ENCODE results near the gene TBCCD1. TPM values are rescaled to one million over a fixed set of nuclear protein-coding genes. Genes with fewer than 3 reads are reported as not detected.

The TBCCD1 gene
- total RNA-seq, 1 donor from 2014 or later = 8.7 TPM

DNA sequence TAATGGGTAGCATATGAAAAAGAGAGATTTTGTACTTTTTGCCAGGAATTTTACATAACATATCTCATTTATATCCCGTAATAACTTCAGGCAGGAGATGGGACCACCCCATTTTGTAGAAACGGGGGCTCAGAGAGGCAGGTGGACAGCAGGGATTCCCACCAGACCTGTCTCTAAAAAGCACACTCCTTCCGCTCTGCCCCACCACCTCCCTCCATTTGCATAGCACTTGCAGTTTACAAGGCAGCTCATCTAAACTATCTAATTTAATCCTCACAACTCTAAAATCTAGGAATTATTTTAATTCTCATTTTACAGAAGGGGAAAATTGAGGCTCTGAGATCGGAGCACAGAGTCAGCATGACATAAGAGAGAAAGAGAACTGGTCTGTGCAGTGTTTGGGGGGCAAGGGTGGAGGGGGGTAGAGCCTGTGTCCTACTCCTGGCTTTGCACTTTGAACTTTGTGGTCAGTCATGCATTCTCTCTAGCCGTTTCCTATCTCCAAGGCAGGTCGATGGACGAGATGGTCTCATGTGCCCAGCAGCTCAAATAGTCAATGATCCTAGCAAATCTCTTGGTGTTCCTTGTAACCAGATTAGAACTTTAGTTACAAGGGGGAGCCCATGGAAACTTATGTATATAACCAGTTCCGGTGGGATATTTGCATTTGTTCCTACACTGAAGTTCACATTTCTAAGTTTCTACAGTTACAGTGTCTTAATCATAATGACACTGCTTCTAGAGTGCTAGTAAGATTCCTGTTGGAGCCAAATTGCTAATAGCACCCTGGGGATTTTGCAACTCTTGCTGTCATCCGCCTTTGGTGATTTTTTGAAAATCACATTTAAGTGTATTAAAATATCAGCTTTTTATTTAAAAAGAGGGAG, 41.5 kb downstream of the TBCCD1 start:
- H3K27me3 Mint-ChIP-seq (ENCODE audit: low read depth, unreplicated experiment) = peaks cover 59% of the 10 kb centered on the region
- H3K9ac ChIP-seq (ENCODE audit: low read length) = no peak overlapping the region
- H2AFZ ChIP-seq (ENCODE audit: low read depth, low read length) = no peak overlapping the region
- no peaks in the 10 kb centered on the region for H3K27me3 ChIP-seq (ENCODE audit: insufficient read depth, low read length)
- FAIRE-seq = no peak
- H3K4me1 ChIP-seq (ENCODE audit: insufficient read depth, low read length) = no peaks in the 10 kb centered on the region
- H3K9me3 Mint-ChIP-seq (ENCODE audit: unreplicated experiment) = peaks cover 5% of the 10 kb centered on the region
- H3K4me2 ChIP-seq (ENCODE audit: low read length) = no peak overlapping the region
- H3K4me3 Mint-ChIP-seq (ENCODE audit: unreplicated experiment) = no peak overlapping the region
- H3K79me2 ChIP-seq (ENCODE audit: insufficient read depth, low read length) = no peaks in the 10 kb centered on the region
- H4K20me1 ChIP-seq (ENCODE audit: insufficient read depth, low read length) = no peaks in the 10 kb centered on the region
- DNase-seq (ENCODE audit: low read depth) = no peak
- no peaks in the 10 kb centered on the region for H3K36me3 ChIP-seq (ENCODE audit: insufficient read depth, low read length)
- H3K4me1 Mint-ChIP-seq (ENCODE audit: low read depth, unreplicated experiment) = peaks cover 3% of the 10 kb centered on the region
- H3K9me3 ChIP-seq (ENCODE audit: insufficient read depth, low read depth, low read length) = no peaks in the 10 kb centered on the region
- no peak overlapping the region for H3K27ac Mint-ChIP-seq (ENCODE audit: unreplicated experiment)
- TF ChIP-seq EZH2 (IDR thresholded peaks at IDR 0.05; ENCODE audit: insufficient read depth, low read length) (no peak), CTCF (IDR thresholded peaks at IDR 0.05; ENCODE audit: insufficient read depth, low read depth, low read length) (no peak)
- peaks cover 2% of the 10 kb centered on the region for H3K36me3 Mint-ChIP-seq (ENCODE audit: low read depth, unreplicated experiment)
- H3K4me3 ChIP-seq (ENCODE audit: insufficient read depth, low read depth, low read length) = no peak overlapping the region
- H3K27ac ChIP-seq (ENCODE audit: low read depth, low read length) = no peak overlapping the region

DNA sequence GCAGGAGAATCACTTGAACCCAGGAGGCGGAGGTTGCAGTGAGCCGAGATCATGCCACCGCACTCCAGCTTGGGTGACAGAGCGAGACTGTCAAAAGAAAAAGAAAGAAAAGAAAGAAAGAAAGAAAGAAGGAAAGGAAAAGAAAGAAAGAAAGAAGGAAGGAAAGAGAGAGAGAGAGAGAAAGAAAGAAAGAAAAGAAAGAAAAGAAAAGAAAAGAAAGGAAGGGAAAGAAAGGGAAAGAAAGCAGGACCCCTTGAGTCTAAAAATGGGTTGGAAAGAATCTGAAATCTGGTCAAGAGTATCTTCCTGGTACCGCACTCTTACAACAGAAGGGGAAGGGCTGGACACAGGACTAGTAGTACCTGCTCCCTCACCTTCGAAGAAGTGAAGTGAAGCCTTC, 42.5 kb downstream of the TBCCD1 start:
- Mint-ChIP-seq H3K27me3 (ENCODE audit: low read depth, unreplicated experiment) (peaks cover 62% of the 10 kb centered on the region), H3K36me3 (ENCODE audit: low read depth, unreplicated experiment) (peaks cover 2% of the 10 kb centered on the region), H3K4me1 (ENCODE audit: low read depth, unreplicated experiment) (no peaks in the 10 kb centered on the region), H3K27ac (ENCODE audit: unreplicated experiment) (no peak overlapping the region), H3K4me3 (ENCODE audit: unreplicated experiment) (no peak overlapping the region), H3K9me3 (ENCODE audit: unreplicated experiment) (peaks cover 5% of the 10 kb centered on the region)
- Histone ChIP-seq H3K4me1 (ENCODE audit: insufficient read depth, low read length) (no peaks in the 10 kb centered on the region), H3K79me2 (ENCODE audit: insufficient read depth, low read length) (no peaks in the 10 kb centered on the region), H3K27me3 (ENCODE audit: insufficient read depth, low read length) (no peaks in the 10 kb centered on the region), H4K20me1 (ENCODE audit: insufficient read depth, low read length) (no peaks in the 10 kb centered on the region), H3K9ac (ENCODE audit: low read length) (no peak overlapping the region), H2AFZ (ENCODE audit: low read depth, low read length) (no peak overlapping the region), H3K4me2 (ENCODE audit: low read length) (no peak overlapping the region), H3K4me3 (ENCODE audit: insufficient read depth, low read depth, low read length) (no peak overlapping the region), H3K27ac (ENCODE audit: low read depth, low read length) (no peak overlapping the region), H3K9me3 (ENCODE audit: insufficient read depth, low read depth, low read length) (no peaks in the 10 kb centered on the region), H3K36me3 (ENCODE audit: insufficient read depth, low read length) (no peaks in the 10 kb centered on the region)
- TF ChIP-seq EZH2 (IDR thresholded peaks at IDR 0.05; ENCODE audit: insufficient read depth, low read length) (no peak), CTCF (IDR thresholded peaks at IDR 0.05; ENCODE audit: insufficient read depth, low read depth, low read length) (no peak)
- no peak for DNase-seq (ENCODE audit: low read depth)
- FAIRE-seq = no peak

GRCh38 chr3:186523434-186523833, 43.7 kb downstream of the TBCCD1 start:
- H3K9me3 ChIP-seq (ENCODE audit: insufficient read depth, low read depth, low read length) = no peaks in the 10 kb centered on the region
- H4K20me1 ChIP-seq (ENCODE audit: insufficient read depth, low read length) = no peaks in the 10 kb centered on the region
- Mint-ChIP-seq H3K27ac (ENCODE audit: unreplicated experiment) (no peak overlapping the region), H3K36me3 (ENCODE audit: low read depth, unreplicated experiment) (peaks cover 2% of the 10 kb centered on the region), H3K27me3 (ENCODE audit: low read depth, unreplicated experiment) (peaks cover 61% of the 10 kb centered on the region), H3K4me1 (ENCODE audit: low read depth, unreplicated experiment) (no peaks in the 10 kb centered on the region), H3K4me3 (ENCODE audit: unreplicated experiment) (no peak overlapping the region), H3K9me3 (ENCODE audit: unreplicated experiment) (peaks cover 2% of the 10 kb centered on the region)
- DNase-seq (ENCODE audit: low read depth) (no peak), FAIRE-seq (no peak)
- H3K36me3 ChIP-seq (ENCODE audit: insufficient read depth, low read length) = no peaks in the 10 kb centered on the region
- H3K4me3 ChIP-seq (ENCODE audit: insufficient read depth, low read depth, low read length) = no peak overlapping the region
- no peak overlapping the region for H3K9ac ChIP-seq (ENCODE audit: low read length)
- H3K4me1 ChIP-seq (ENCODE audit: insufficient read depth, low read length) = no peaks in the 10 kb centered on the region
- H3K27ac ChIP-seq (ENCODE audit: low read depth, low read length) = no peak overlapping the region
- H3K4me2 ChIP-seq (ENCODE audit: low read length) = no peak overlapping the region
- no peak overlapping the region for H2AFZ ChIP-seq (ENCODE audit: low read depth, low read length)
- no peaks in the 10 kb centered on the region for H3K79me2 ChIP-seq (ENCODE audit: insufficient read depth, low read length)
- H3K27me3 ChIP-seq (ENCODE audit: insufficient read depth, low read length) = peaks cover 5% of the 10 kb centered on the region
- TF ChIP-seq CTCF (IDR thresholded peaks at IDR 0.05; ENCODE audit: insufficient read depth, low read depth, low read length) = no peak
- TF ChIP-seq EZH2 (IDR thresholded peaks at IDR 0.05; ENCODE audit: insufficient read depth, low read length) = no peak
